ENCODE data around the gene KSR2.

- TF ChIP-seq CTCF (IDR thresholded peaks at IDR 0.05) (no peak), POLR2A (IDR thresholded peaks at IDR 0.05) (no peak)
Measured at GRCh38 chr12:117606024-117606423, 362.8 kb downstream of the KSR2 start.
